Measurements from ENCODE around the gene NELL2.
"Not testable (repeated sequence)": the region's sequence is repeated elsewhere in the genome, so short reads cannot be mapped to it uniquely, and the experiment has no call there.

Gene NELL2

GRCh38 chr12:44847888-44848702 is 28.0 kb downstream of the NELL2 start:
- DNase-seq (ENCODE audit: low read depth, low spot score) = peak; percentile 36

GRCh38 chr12:44847403-44847802 is 28.7 kb downstream of the NELL2 start:
- no peak for DNase-seq (ENCODE audit: low read depth, low spot score)

GRCh38 chr12:44846826-44847225 is 29.3 kb downstream of the NELL2 start:
- no peak for DNase-seq (ENCODE audit: low read depth, low spot score)

GRCh38 chr12:44842669-44843068 is 33.4 kb downstream of the NELL2 start:
- DNase-seq (ENCODE audit: low read depth, low spot score) = no peak

- no peak for DNase-seq (ENCODE audit: low read depth, low spot score)
Measured at GRCh38 chr12:44839785-44840184, 36.3 kb downstream of the NELL2 start.

- no peak for DNase-seq (ENCODE audit: low read depth, low spot score)
Measured at GRCh38 chr12:44837114-44837755, 38.9 kb downstream of the NELL2 start.

GRCh38 chr12:44835641-44836379 is 40.3 kb downstream of the NELL2 start:
- no peak for DNase-seq (ENCODE audit: low read depth, low spot score)

GRCh38 chr12:44834996-44835395 is 41.1 kb downstream of the NELL2 start:
- not testable (repeated sequence) for DNase-seq (ENCODE audit: low read depth, low spot score)

- no peak for DNase-seq (ENCODE audit: low read depth, low spot score)
Measured at GRCh38 chr12:44833561-44833960, 42.6 kb downstream of the NELL2 start.

- DNase-seq (ENCODE audit: low read depth, low spot score) = no peak
Measured at GRCh38 chr12:44830566-44831055, 45.5 kb downstream of the NELL2 start.

GRCh38 chr12:44829045-44829444 is 47.1 kb downstream of the NELL2 start:
- no peak for DNase-seq (ENCODE audit: low read depth, low spot score)

- DNase-seq (ENCODE audit: low read depth, low spot score) = no peak
Measured at GRCh38 chr12:44827832-44828438, 48.2 kb downstream of the NELL2 start.

GRCh38 chr12:44821702-44822101 is 54.4 kb downstream of the NELL2 start:
- not testable (repeated sequence) for DNase-seq (ENCODE audit: low read depth, low spot score)

GRCh38 chr12:44819884-44820283 is 56.2 kb downstream of the NELL2 start:
- no peak for DNase-seq (ENCODE audit: low read depth, low spot score)

GRCh38 chr12:44817687-44818086 is 58.4 kb downstream of the NELL2 start:
- DNase-seq (ENCODE audit: low read depth, low spot score) = no peak

- no peak for DNase-seq (ENCODE audit: low read depth, low spot score)
Measured at GRCh38 chr12:44816446-44817017, 59.6 kb downstream of the NELL2 start.

- peak; percentile 27 for DNase-seq (ENCODE audit: low read depth, low spot score)
Measured at GRCh38 chr12:44812062-44812461, 64.1 kb downstream of the NELL2 start.

- DNase-seq (ENCODE audit: low read depth, low spot score) = no peak
Measured at GRCh38 chr12:44804068-44804467, 72.0 kb downstream of the NELL2 start.

- no peak for DNase-seq (ENCODE audit: low read depth, low spot score)
Measured at GRCh38 chr12:44795970-44796369, 80.1 kb downstream of the NELL2 start.

GRCh38 chr12:44788731-44789130 is 87.4 kb downstream of the NELL2 start:
- no peak for DNase-seq (ENCODE audit: low read depth, low spot score)

GRCh38 chr12:44780221-44780790 is 95.8 kb downstream of the NELL2 start:
- DNase-seq (ENCODE audit: low read depth, low spot score) = no peak

All from activated naive CD8-positive, alpha-beta T cell treated with anti-CD3 and anti-CD28 coated beads, Interleukin-2, amount 50 U/mL, for 16 hours (primary cell).